MM.1S (cell line): ENCODE results near the gene ITGB3.

Experiments
- DNase-seq: peaks from one replicate; pipeline ENCODE4 v3.0.0-alpha.2; 2015
- H2AFZ ChIP-seq: fragments of 300-600 bp; sonication (generic); 2 replicates; pipeline ENCODE4 v1.6.0; 2016; ENCODE audit warnings: antibody characterized with exemption, low read length
- H3F3A ChIP-seq: fragments of 300-600 bp; sonication (generic); 2 replicates; pipeline ENCODE4 v1.6.1; 2016; ENCODE audit warnings: mild to moderate bottlenecking, antibody characterized with exemption, low read length, moderate library complexity, mixed read lengths; ENCODE audit not compliant: insufficient read depth
- H3K27ac ChIP-seq: fragments of 300-600 bp; sonication (generic); 2 replicates; pipeline ENCODE4 v1.5.1; 2016; ENCODE audit warnings: mild to moderate bottlenecking, low read length
- H3K27me3 ChIP-seq: fragments of 300-600 bp; sonication (generic); replicated peaks from 2 replicates; pipeline ENCODE4 v1.6.0; 2016; ENCODE audit warnings: low read length; ENCODE audit not compliant: insufficient read depth
- H3K36me3 ChIP-seq: fragments of 300-600 bp; sonication (generic); replicated peaks from 2 replicates; pipeline ENCODE4 v1.6.1; 2016; ENCODE audit warnings: mild to moderate bottlenecking, low read length, mixed read lengths; ENCODE audit not compliant: insufficient read depth
- H3K4me1 ChIP-seq: fragments of 300-600 bp; sonication (generic); 2 replicates; pipeline ENCODE4 v1.6.1; 2016; ENCODE audit warnings: low read length, mixed read lengths
- H3K4me2 ChIP-seq: fragments of 300-600 bp; sonication (generic); 2 replicates; pipeline ENCODE4 v1.6.0; 2016; ENCODE audit warnings: low read depth, low read length
- H3K4me3 ChIP-seq: fragments of 300-600 bp; sonication (generic); 2 replicates; pipeline ENCODE4 v1.5.1; 2016; ENCODE audit warnings: low read length, mixed read lengths
- H3K79me2 ChIP-seq: fragments of 300-600 bp; sonication (generic); 2 replicates; pipeline ENCODE4 v1.6.1; 2016; ENCODE audit warnings: mixed run types, low read length, mixed read lengths
- H3K9ac ChIP-seq: fragments of 300-600 bp; sonication (generic); 2 replicates; pipeline ENCODE4 v1.6.1; 2016; ENCODE audit warnings: low read length, mixed read lengths
- H3K9me2 ChIP-seq: fragments of 300-600 bp; sonication (generic); replicated peaks from 2 replicates; pipeline ENCODE4 v1.6.1; 2016; ENCODE audit warnings: mild to moderate bottlenecking, low read length, mixed read lengths; ENCODE audit not compliant: insufficient read depth
- H3K9me3 ChIP-seq: fragments of 300-600 bp; sonication (generic); replicated peaks from 2 replicates; pipeline ENCODE4 v1.6.1; 2016; ENCODE audit warnings: mild to moderate bottlenecking, low read length, mixed read lengths; ENCODE audit not compliant: insufficient read depth
- H4K20me1 ChIP-seq: fragments of 300-600 bp; sonication (generic); 2 replicates; pipeline ENCODE4 v1.6.1; 2016; ENCODE audit warnings: mild to moderate bottlenecking, low read length, moderate library complexity, mixed read lengths; ENCODE audit not compliant: insufficient read depth
- CTCF ChIP-seq: fragments of 300-600 bp; sonication (generic); IDR thresholded peaks from 2 replicates; pipeline ENCODE4 v1.5.1; 2016; ENCODE audit warnings: antibody characterized with exemption, low read length, mixed read lengths
- EZH2 ChIP-seq: fragments of 300-600 bp; sonication (generic); optimal IDR thresholded peaks from 2 replicates; pipeline ENCODE3; 2017; ENCODE audit warnings: low read depth, mild to moderate bottlenecking, antibody characterized with exemption, low read length, mixed read lengths
- EZH2phosphoT487 ChIP-seq: fragments of 300-600 bp; sonication (generic); IDR thresholded peaks from 2 replicates; pipeline ENCODE4 v1.6.1; 2018; ENCODE audit warnings: antibody characterized with exemption, low read length

The ITGB3 gene

GRCh38 chr17:47209499-47209898 is 44.1 kb upstream of the ITGB3 start:
- no peak overlapping the region for H3K27ac ChIP-seq

GRCh38 chr17:47210105-47210504 is 43.5 kb upstream of the ITGB3 start:
- TF ChIP-seq EZH2 (no peak), EZH2phosphoT487 (no peak), CTCF (no peak)
- Histone ChIP-seq H3K9ac (no peak overlapping the region), H3K4me3 (no peak overlapping the region), H3F3A (peaks cover 14% of the 10 kb centered on the region), H3K27ac (no peak overlapping the region), H3K27me3 (no peaks in the 10 kb centered on the region), H3K4me2 (no peak overlapping the region), H3K9me2 (no peaks in the 10 kb centered on the region), H3K79me2 (no peaks in the 10 kb centered on the region), H3K9me3 (no peaks in the 10 kb centered on the region), H3K36me3 (no peaks in the 10 kb centered on the region), H3K4me1 (peaks cover 29% of the 10 kb centered on the region), H4K20me1 (no peaks in the 10 kb centered on the region), H2AFZ (no peak overlapping the region)
- DNase-seq, result no peak

More at GRCh38 chr17:47209499-47209898, 44.1 kb upstream of the ITGB3 start:
- Histone ChIP-seq H2AFZ (no peak overlapping the region), H3K4me2 (no peak overlapping the region), H3K9me3 (no peaks in the 10 kb centered on the region), H3K27me3 (no peaks in the 10 kb centered on the region), H3K4me3 (no peak overlapping the region), H3F3A (peaks cover 20% of the 10 kb centered on the region), H3K79me2 (no peaks in the 10 kb centered on the region), H3K36me3 (no peaks in the 10 kb centered on the region), H4K20me1 (no peaks in the 10 kb centered on the region), H3K4me1 (peaks cover 35% of the 10 kb centered on the region), H3K9ac (no peak overlapping the region), H3K9me2 (no peaks in the 10 kb centered on the region)
- TF ChIP-seq CTCF (no peak), EZH2 (no peak), EZH2phosphoT487 (no peak)
- no peak for DNase-seq

GRCh38 chr17:47210779-47211178 is 42.8 kb upstream of the ITGB3 start:
- Histone ChIP-seq H3K4me3 (no peak overlapping the region), H3K4me2 (no peak overlapping the region), H3F3A (peaks cover 8% of the 10 kb centered on the region), H3K27me3 (no peaks in the 10 kb centered on the region), H3K9me2 (no peaks in the 10 kb centered on the region), H3K27ac (no peak overlapping the region), H3K9me3 (no peaks in the 10 kb centered on the region), H2AFZ (no peak overlapping the region), H3K36me3 (no peaks in the 10 kb centered on the region), H4K20me1 (no peaks in the 10 kb centered on the region), H3K9ac (no peak overlapping the region), H3K4me1 (peaks cover 25% of the 10 kb centered on the region), H3K79me2 (no peaks in the 10 kb centered on the region)
- TF ChIP-seq EZH2phosphoT487 (no peak), CTCF (no peak), EZH2 (no peak)
- no peak for DNase-seq
